AG04450 (cell line): Measurements from ENCODE around the gene GJB4. TPM values are rescaled to one million over a fixed set of nuclear protein-coding genes. Genes with fewer than 3 reads are reported as not detected.

Source experiments
- CTCF ChIA-PET: fragments of 300-600, 350-600 bp; formaldehyde crosslinking; extraction: SDS; loops from one replicate; lab custom pipeline; 2022; ENCODE audit warnings: antibody characterized with exemption, inconsistent platforms; lab: Charles Lee
- POLR2A ChIA-PET: fragments of 350-600 bp; formaldehyde crosslinking; extraction: SDS; loops from one replicate; lab custom pipeline; 2021; ENCODE audit warnings: antibody characterized with exemption, inconsistent platforms; lab: Yijun Ruan, JAX
- DNase-seq: peaks from one replicate; pipeline ENCODE4 v3.0.0-alpha.2; 2011; ENCODE audit warnings: low read depth, low spot score
- H3K27ac ChIP-seq: one replicate; pipeline ENCODE4 v1.5.1; 2012; ENCODE audit warnings: low read depth, low read length, control low read depth
- H3K27me3 ChIP-seq: one replicate; pipeline ENCODE4 v1.6.0; 2012; ENCODE audit warnings: low read length; ENCODE audit not compliant: control insufficient read depth, insufficient read depth
- H3K4me3 ChIP-seq: 2 replicates; pipeline ENCODE4 v1.5.1; 2011; ENCODE audit warnings: mild to moderate bottlenecking, low read depth, low read length, control low read depth
- H3K9me3 ChIP-seq: 2 replicates; pipeline ENCODE4 v1.5.1; 2012; ENCODE audit warnings: low read length; ENCODE audit not compliant: control insufficient read depth, insufficient read depth
- polyA plus RNA-seq: library from polyadenylated mRNA; depleted of rRNA; stranded (reverse); fragments of >200 nt; gene quantifications from 2 replicates; pipeline ENCODE4 v1.2.3, GENCODE V29; 2011
- TF ChIP-seq, protein P1 (sequence below): IDR thresholded peaks from 2 replicates; pipeline ENCODE4 v1.5.1; 2011; ENCODE audit warnings: low read depth, low read length, control low read depth, inconsistent platforms

The GJB4 gene
- polyA plus RNA-seq, 1 experiment: not detected

DNA sequence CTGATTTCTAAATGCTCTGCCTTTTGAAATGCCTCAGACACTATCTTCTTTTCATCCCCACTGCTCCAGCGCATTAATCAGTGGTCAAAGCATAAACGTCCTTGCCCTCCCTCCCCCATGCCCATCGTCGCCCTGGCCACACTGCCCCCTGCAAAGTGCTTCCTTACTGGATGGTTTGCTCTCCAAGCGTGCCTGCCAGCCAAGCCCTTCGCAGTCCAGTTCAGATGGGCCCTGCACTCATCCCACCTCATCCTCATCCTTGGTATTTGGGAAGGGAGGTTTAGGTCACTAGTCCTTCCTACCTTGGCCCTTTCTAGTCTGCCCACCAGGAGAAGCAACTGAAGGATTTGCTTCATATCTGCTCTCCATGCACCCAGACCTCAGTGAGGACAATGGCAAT lies 36.4 kb downstream of the GJB4 start:
- Histone ChIP-seq H3K27me3 (peaks cover 13% of the 10 kb centered on the region), H3K4me3 (no peak overlapping the region), H3K27ac (no peak overlapping the region), H3K9me3 (no peaks in the 10 kb centered on the region; the same call in 1 of the 2 replicates)
- ChIA-PET POLR2A (no interaction called here), CTCF (interaction anchor here (1.2 kb wide), 1 partner anchor 10 kb away, joined by 4 read pairs; no protein-coding TSS in a partner anchor)
- no peak for DNase-seq
- TF ChIP-seq, protein P1, sequence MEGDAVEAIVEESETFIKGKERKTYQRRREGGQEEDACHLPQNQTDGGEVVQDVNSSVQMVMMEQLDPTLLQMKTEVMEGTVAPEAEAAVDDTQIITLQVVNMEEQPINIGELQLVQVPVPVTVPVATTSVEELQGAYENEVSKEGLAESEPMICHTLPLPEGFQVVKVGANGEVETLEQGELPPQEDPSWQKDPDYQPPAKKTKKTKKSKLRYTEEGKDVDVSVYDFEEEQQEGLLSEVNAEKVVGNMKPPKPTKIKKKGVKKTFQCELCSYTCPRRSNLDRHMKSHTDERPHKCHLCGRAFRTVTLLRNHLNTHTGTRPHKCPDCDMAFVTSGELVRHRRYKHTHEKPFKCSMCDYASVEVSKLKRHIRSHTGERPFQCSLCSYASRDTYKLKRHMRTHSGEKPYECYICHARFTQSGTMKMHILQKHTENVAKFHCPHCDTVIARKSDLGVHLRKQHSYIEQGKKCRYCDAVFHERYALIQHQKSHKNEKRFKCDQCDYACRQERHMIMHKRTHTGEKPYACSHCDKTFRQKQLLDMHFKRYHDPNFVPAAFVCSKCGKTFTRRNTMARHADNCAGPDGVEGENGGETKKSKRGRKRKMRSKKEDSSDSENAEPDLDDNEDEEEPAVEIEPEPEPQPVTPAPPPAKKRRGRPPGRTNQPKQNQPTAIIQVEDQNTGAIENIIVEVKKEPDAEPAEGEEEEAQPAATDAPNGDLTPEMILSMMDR: no peak

DNA sequence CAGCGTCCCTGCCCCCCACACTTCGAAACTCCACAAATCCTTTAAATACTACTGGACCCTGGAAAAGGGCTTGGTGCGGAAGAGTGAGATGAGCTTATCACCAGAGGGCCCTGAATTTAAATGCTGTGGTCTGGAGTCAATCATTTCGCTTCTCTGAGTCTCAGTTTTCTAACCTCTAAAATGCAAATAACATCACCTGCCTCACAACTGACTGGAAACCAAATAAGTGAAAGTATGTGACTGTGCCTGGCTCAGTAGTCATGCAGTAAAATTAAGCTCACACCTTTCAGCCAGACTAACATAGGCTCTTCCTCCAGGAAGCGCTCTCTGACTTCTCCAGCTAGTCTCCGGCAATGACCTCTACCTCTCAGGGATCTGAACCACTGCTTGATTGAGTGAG lies 37.5 kb downstream of the GJB4 start:
- POLR2A ChIA-PET: no interaction called here
- no peak overlapping the region for H3K27ac ChIP-seq
- no peaks in the 10 kb centered on the region; the same call in 1 of the 2 replicates for H3K9me3 ChIP-seq
- peaks cover 11% of the 10 kb centered on the region for H3K27me3 ChIP-seq
- no peak for DNase-seq
- TF ChIP-seq, protein P1: no peak
- H3K4me3 ChIP-seq: no peak overlapping the region
- CTCF ChIA-PET: interaction anchor here (0.5 to 1.2 kb wide), 3 partner anchors 11 to 528 kb away, joined by 3 to 5 read pairs (median 4); no protein-coding TSS in a partner anchor

DNA sequence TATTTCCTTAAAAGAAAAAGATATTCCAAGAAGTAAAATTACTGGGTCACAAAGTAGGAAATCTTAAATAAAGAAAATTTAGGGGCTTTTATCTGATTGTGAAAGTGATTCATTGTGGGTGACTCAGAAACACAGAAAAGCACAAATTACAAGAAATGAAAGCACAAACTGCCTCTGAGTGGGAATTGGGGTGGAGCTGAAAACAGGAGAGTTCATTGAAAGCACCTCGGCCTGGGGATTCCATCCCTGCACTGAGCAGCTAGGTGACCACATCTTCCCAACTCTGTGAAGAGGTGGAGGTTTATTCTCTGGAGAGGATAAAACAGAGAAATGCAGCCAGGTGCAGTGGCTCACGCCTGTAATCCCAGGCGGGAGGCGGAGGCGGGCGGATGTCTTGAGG lies 40.7 kb downstream of the GJB4 start:
- CTCF ChIA-PET: interaction anchor here (0.6 kb wide), 1 partner anchor 21 kb away, joined by 4 read pairs; no protein-coding TSS in a partner anchor
- no peaks in the 10 kb centered on the region for H3K9me3 ChIP-seq
- no peaks in the 10 kb centered on the region for H3K27me3 ChIP-seq
- TF ChIP-seq, protein P1: no peak
- DNase-seq: no peak
- no peak overlapping the region for H3K27ac ChIP-seq
- POLR2A ChIA-PET: no interaction called here
- no peak overlapping the region for H3K4me3 ChIP-seq

DNA sequence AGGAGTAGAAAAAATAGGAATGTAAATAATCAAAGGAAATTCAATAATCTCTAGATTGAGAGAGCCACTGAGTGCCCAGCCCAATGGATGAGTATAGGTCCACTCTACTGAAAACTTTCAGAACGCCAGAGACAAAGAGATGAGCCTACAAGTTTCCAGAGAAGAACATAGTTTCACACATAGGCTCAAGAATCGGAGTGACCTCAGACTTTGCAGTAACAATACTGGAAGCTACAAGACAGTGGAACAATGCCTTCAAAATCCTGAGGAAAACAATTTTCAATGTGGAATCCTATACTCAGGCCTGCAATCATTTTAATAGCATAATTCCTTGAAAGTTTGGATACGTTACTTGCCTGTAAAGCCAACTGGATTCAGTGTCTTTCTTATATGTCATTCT lies 44.2 kb downstream of the GJB4 start:
- ChIA-PET CTCF (interaction anchor here (1.9 kb wide), 1 partner anchor 48 kb away, joined by 4 read pairs; no protein-coding TSS in a partner anchor), POLR2A (no interaction called here)
- no peak overlapping the region for H3K4me3 ChIP-seq
- no peaks in the 10 kb centered on the region for H3K27me3 ChIP-seq
- DNase-seq: no peak
- TF ChIP-seq, protein P1: no peak
- H3K27ac ChIP-seq: no peak overlapping the region
- H3K9me3 ChIP-seq: no peaks in the 10 kb centered on the region

DNA sequence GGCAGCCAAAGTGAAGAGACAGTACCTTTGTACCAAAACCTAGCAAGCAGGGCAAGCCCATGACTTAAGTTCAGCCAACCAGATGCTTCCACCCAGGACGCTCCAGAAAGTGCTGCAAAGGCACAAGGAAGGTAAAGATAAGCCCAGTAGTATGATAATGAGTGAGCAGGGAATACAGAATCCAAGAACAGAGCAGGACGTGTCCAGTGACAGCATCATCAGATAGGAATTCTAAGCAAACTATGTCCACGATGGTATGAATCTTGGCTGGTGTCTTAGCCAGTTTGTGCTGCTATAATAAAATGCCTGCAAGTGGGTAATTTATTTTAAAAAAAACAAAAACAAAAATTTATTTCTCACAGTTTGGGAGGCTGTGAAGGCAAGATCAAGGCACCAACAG lies 46.9 kb downstream of the GJB4 start:
- Histone ChIP-seq H3K27me3 (no peaks in the 10 kb centered on the region), H3K27ac (no peak overlapping the region), H3K9me3 (no peaks in the 10 kb centered on the region), H3K4me3 (no peak overlapping the region)
- TF ChIP-seq, protein P1: no peak
- no peak for DNase-seq
- CTCF ChIA-PET: no interaction called here
- POLR2A ChIA-PET: no interaction called here
